Vagina (tissue), 2 donors: ENCODE measurements around the gene MAMLD1. TPM values are rescaled to one million over a fixed set of nuclear protein-coding genes. Genes with fewer than 3 reads are reported as not detected.

Experiments used
- DNase-seq, 2 donors: peaks; one replicate each; pipeline ENCODE4 v3.0.0-alpha.2; 2017; ENCODE audit errors: extremely low spot score in 2 of 2
- H3K27ac ChIP-seq: fragments of 200-600 bp; sonication (generic); one replicate; pipeline ENCODE4 v1.5.1; 2019
- H3K27me3 ChIP-seq: fragments of 200-600 bp; sonication (generic); one replicate; pipeline ENCODE4 v1.5.1; 2019
- H3K36me3 ChIP-seq, 2 donors: fragments of 200-600 bp; sonication (generic); one replicate each; pipeline ENCODE4 v1.5.1; 2017 to 2019
- H3K4me1 ChIP-seq: fragments of 200-600 bp; sonication (generic); one replicate; pipeline ENCODE4 v1.5.1; 2019
- H3K4me3 ChIP-seq, 2 donors: fragments of 200-600 bp; sonication (generic); 1 replicate in 1 of 2; 2 replicates in 1 of 2; pipeline ENCODE4 v1.5.1; 2016 to 2019
- H3K9me3 ChIP-seq: fragments of 200-600 bp; sonication (generic); one replicate; pipeline ENCODE4 v1.5.1; 2019
- CTCF ChIP-seq, 3 experiments: fragments of 450-650 bp in 2 of 3; fragments of 200-600 bp in 1 of 3; sonication (generic) in 1 of 3; IDR thresholded peaks; one replicate each; pipeline ENCODE4 v1.5.1; 2017 to 2019; ENCODE audit warnings: antibody characterized with exemption in 3 of 3, mild to moderate bottlenecking in 2 of 3, moderate library complexity in 2 of 3
- POLR2A ChIP-seq, 2 donors: fragments of 450-650 bp; IDR thresholded peaks; one replicate each; pipeline ENCODE4 v1.6.1; 2017; ENCODE audit warnings: antibody characterized with exemption in 2 of 2, mild to moderate bottlenecking in 2 of 2, moderate library complexity in 2 of 2
- POLR2AphosphoS5 ChIP-seq, 2 donors: sonication (generic); formaldehyde crosslinking; IDR thresholded peaks; one replicate each; pipeline ENCODE4 v1.9.0; 2017; ENCODE audit warnings: antibody characterized with exemption in 2 of 2, mild to moderate bottlenecking in 2 of 2, low read depth in 1 of 2; ENCODE audit not compliant: insufficient read depth in 1 of 2
- intact Hi-C: fragments of 100-400 bp; cut with DNase I; formaldehyde crosslinking; loops from one replicate; pipeline ENCODE4 v1.15.1; 2023
- total RNA-seq: library from RNA; depleted of rRNA; stranded (reverse); fragments of >200 nt; gene quantifications from one replicate; pipeline ENCODE4 v1.2.3, GENCODE V29; 2016

MAMLD1 gene
- total RNA-seq, 1 donor from 2014 or later, result 3.2 TPM

GRCh38 chrX:150323020-150323419 is 40.1 kb upstream of the MAMLD1 start:
- H3K4me1 ChIP-seq, result no peaks in the 10 kb centered on the region
- no peak for TF ChIP-seq CTCF (IDR thresholded peaks at IDR 0.05)
- TF ChIP-seq POLR2AphosphoS5 (IDR thresholded peaks at IDR 0.05; ENCODE audit: insufficient read depth in 1 of 2, low read depth in 1 of 2), result no peak
- no peak for TF ChIP-seq POLR2A (IDR thresholded peaks at IDR 0.05)
- no peaks in the 10 kb centered on the region for H3K9me3 ChIP-seq
- H3K36me3 ChIP-seq, result no peaks in the 10 kb centered on the region
- no peak overlapping the region for H3K4me3 ChIP-seq
- intact Hi-C loops, result no loop called here
- H3K27ac ChIP-seq, result no peak overlapping the region
- DNase-seq, result no peak
- no peaks in the 10 kb centered on the region for H3K27me3 ChIP-seq

DNA sequence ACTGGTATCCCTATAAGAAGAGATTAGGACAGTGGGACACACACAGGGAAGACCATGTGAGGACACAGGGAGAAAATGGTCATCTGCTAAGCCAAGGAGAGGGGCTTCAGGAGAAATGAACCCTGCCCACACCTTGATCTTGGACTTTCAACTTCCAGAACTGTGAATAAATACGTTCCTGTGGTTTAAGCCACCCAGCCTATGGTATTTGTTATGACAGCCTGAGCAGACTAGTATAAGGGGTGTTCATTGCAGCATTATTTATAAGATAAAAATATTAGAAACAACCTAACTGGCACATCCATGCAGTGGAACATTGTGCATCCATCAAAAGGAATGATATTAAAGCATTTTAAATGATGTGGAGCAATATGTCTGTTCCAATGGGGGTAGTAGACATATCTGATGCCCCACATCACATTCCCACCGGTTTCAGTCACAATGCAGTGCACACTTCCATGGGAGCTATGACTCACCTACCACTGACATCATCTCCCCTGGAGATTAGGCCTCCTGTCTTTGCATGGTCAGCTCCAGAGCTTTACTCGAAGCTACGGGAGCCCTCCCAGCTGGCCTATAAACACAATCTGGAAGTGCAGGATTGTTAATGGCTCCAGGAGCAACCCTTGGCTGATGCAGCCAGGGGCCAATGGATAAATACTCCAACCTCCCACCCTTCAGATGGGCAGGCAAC is 38.9 kb upstream of the MAMLD1 start:
- Histone ChIP-seq H3K9me3 (no peaks in the 10 kb centered on the region), H3K4me3 (no peak overlapping the region), H3K27ac (no peak overlapping the region), H3K36me3 (no peaks in the 10 kb centered on the region), H3K27me3 (no peaks in the 10 kb centered on the region), H3K4me1 (no peaks in the 10 kb centered on the region)
- TF ChIP-seq POLR2AphosphoS5 (IDR thresholded peaks at IDR 0.05; ENCODE audit: insufficient read depth in 1 of 2, low read depth in 1 of 2), result no peak
- TF ChIP-seq POLR2A (IDR thresholded peaks at IDR 0.05), result no peak
- no peak for TF ChIP-seq CTCF (IDR thresholded peaks at IDR 0.05)
- DNase-seq, result no peak
- intact Hi-C loops, result no loop called here

GRCh38 chrX:150324919-150325318 is 38.2 kb upstream of the MAMLD1 start:
- no peak overlapping the region for H3K4me3 ChIP-seq
- intact Hi-C loops, result no loop called here
- DNase-seq, result no peak
- H3K27me3 ChIP-seq, result no peaks in the 10 kb centered on the region
- TF ChIP-seq CTCF (IDR thresholded peaks at IDR 0.05), result no peak
- no peak for TF ChIP-seq POLR2AphosphoS5 (IDR thresholded peaks at IDR 0.05; ENCODE audit: insufficient read depth in 1 of 2, low read depth in 1 of 2)
- TF ChIP-seq POLR2A (IDR thresholded peaks at IDR 0.05), result no peak
- H3K27ac ChIP-seq, result no peak overlapping the region
- H3K4me1 ChIP-seq, result no peaks in the 10 kb centered on the region
- no peaks in the 10 kb centered on the region for H3K36me3 ChIP-seq
- no peaks in the 10 kb centered on the region for H3K9me3 ChIP-seq

DNA sequence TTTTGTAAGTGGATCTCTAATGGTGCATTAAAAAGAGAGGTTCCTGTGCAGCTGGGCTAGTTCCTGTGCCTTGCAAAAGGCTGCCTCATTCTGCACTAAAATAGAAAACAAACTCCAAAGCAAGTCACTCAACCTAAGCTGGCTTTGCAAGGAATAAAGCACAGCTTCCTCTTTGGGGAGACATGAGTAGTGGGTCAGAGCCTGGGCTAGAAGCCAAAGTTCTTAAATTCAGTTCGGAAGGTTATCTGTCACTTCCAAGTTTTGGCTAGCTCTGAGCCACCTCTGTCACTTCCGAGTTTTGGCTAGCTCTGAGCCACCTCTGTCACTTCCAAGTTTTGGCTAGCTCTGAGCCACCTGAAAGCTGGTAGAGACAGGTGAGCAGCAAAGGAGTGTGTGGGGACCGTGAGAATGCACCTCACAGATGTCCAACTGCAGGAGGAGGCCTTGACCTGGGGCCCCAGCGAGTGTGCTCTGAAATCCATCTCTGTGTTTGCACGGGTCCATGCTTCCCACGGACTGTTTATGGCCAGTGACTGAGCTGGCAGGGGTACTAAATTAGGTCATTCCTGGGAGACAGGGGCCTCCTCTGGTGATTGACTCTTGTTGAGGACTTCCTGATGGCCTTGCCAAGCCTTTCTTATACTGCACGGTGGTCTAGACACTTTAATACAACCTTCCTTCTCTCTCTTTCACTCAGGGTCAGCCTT is 36.4 kb upstream of the MAMLD1 start:
- no peak for DNase-seq
- Histone ChIP-seq H3K27ac (no peak overlapping the region), H3K9me3 (no peaks in the 10 kb centered on the region), H3K4me1 (no peaks in the 10 kb centered on the region), H3K4me3 (no peak overlapping the region), H3K27me3 (no peaks in the 10 kb centered on the region), H3K36me3 (no peaks in the 10 kb centered on the region)
- intact Hi-C loops, result no loop called here
- TF ChIP-seq CTCF (IDR thresholded peaks at IDR 0.05), result no peak

GRCh38 chrX:150329282-150329681 is 33.8 kb upstream of the MAMLD1 start:
- TF ChIP-seq CTCF (IDR thresholded peaks at IDR 0.05), result no peak
- no peak for TF ChIP-seq POLR2A (IDR thresholded peaks at IDR 0.05)
- no peak for TF ChIP-seq POLR2AphosphoS5 (IDR thresholded peaks at IDR 0.05; ENCODE audit: insufficient read depth in 1 of 2, low read depth in 1 of 2)
- no peak for DNase-seq
- H3K9me3 ChIP-seq, result no peaks in the 10 kb centered on the region
- no peaks in the 10 kb centered on the region for H3K27me3 ChIP-seq
- H3K4me3 ChIP-seq, result no peak overlapping the region
- H3K27ac ChIP-seq, result no peak overlapping the region
- no peaks in the 10 kb centered on the region for H3K4me1 ChIP-seq
- no peaks in the 10 kb centered on the region for H3K36me3 ChIP-seq
- intact Hi-C loops, result no loop called here
